ENCODE measurements around the gene ZNF155.

GRCh38 chr19:43976732-43977131 lies 7.3 kb upstream of the ZNF155 start:
- TF ChIP-seq POLR2A (IDR thresholded peaks at IDR 0.05; ENCODE audit: low read depth, low read length): no peak
- no peak for TF ChIP-seq TAF1 (IDR thresholded peaks at IDR 0.05; ENCODE audit: low read depth, low read length)
- no peak for TF ChIP-seq POLR2AphosphoS5 (IDR thresholded peaks at IDR 0.05; ENCODE audit: low read depth, low read length)
- TF ChIP-seq PAX5 (IDR thresholded peaks at IDR 0.05; ENCODE audit: insufficient read depth, low read length, severe bottlenecking): no peak
- no peak for TF ChIP-seq SPI1 (IDR thresholded peaks at IDR 0.05; ENCODE audit: low read depth, low read length)
